HFF-Myc (cell line): ENCODE data around the gene ROCK1.
"Not testable (repeated sequence)": the region's sequence is repeated elsewhere in the genome, so short reads cannot be mapped to it uniquely, and the experiment has no call there.

ENCODE experiments used
- DNase-seq: peaks from one replicate; pipeline ENCODE4 v3.0.0-alpha.2; 2011; ENCODE audit warnings: low read depth; ENCODE audit errors: extremely low read depth
- H3K4me3 ChIP-seq: replicated peaks from 2 replicates; pipeline ENCODE4 v1.5.1; 2011; ENCODE audit warnings: low read depth, mild to moderate bottlenecking, control low read depth, low read length
- TF ChIP-seq, protein P1 (sequence below): IDR thresholded peaks from 2 replicates; pipeline ENCODE4 v1.5.1; 2012; ENCODE audit warnings: mild to moderate bottlenecking, low read depth, low read length, control low read depth; ENCODE audit errors: missing control alignments

Gene ROCK1

DNA sequence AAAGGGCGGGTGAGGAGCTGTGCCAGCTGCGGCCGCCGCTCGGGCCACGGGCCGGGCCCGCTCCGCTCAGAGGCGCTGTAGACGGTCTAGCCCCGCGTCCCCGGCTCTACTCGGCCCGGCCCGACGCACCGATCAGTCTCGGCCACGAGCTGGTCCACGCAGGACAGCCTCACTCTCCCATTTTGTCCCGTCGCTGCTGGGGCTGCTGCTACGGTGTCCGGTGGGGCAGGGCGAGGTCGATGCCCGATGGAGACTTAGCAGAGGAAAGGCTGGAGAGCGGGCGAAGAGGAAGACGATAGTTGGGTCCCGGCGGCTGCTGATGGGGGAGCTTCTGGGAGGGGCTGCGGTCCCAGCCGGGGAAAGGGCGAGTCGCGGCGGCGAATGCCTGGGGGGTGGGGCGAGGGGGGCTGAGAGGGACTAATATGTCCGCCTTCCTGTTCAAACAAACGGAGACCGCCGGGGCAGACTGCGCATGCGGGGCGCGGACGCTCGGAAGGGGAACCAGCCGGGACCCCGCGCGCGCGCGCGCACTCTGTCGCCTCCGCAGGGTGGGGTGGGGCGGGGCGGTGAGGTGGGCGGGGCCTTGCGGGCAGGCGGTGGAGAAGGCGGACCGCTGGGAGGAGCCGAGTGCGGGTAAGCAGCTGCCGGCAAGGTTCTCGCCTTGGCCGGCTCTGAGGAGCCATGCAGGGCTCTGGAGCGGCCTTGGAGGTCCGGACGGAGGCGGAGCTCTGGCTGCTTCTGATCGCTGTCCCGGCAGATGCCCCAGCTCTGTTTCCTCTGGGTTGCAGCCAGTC is at the start of gene ROCK1:
ROCK1 (minus strand) TSS at position 468 of the 794 bp plus-strand sequence. CDS start 903 bp downstream, outside the sequence.
- peak within 1 kb of the TSS; percentile 86 for H3K4me3 ChIP-seq
- TF ChIP-seq, protein P1, sequence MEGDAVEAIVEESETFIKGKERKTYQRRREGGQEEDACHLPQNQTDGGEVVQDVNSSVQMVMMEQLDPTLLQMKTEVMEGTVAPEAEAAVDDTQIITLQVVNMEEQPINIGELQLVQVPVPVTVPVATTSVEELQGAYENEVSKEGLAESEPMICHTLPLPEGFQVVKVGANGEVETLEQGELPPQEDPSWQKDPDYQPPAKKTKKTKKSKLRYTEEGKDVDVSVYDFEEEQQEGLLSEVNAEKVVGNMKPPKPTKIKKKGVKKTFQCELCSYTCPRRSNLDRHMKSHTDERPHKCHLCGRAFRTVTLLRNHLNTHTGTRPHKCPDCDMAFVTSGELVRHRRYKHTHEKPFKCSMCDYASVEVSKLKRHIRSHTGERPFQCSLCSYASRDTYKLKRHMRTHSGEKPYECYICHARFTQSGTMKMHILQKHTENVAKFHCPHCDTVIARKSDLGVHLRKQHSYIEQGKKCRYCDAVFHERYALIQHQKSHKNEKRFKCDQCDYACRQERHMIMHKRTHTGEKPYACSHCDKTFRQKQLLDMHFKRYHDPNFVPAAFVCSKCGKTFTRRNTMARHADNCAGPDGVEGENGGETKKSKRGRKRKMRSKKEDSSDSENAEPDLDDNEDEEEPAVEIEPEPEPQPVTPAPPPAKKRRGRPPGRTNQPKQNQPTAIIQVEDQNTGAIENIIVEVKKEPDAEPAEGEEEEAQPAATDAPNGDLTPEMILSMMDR: no peak
- DNase-seq: peak; percentile 85

DNA sequence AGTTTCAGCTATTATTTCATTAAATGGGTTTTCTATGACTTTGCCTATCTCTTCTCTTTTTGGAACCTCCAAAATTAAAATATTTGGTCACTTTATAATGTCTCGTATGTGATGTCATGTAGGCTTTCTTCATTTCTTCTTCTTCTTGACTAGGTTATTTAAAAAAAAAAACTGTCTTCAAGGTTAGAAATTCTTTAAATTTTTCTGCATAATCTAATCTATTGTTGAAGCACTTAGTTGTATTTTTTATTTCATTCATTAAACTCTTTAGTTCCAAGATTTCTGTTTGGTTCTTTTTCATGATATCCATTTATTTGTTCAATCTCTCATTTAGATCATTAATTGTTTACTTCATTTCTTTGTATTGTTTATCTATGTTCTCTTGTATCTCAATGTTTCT is 43.8 kb upstream of the ROCK1 start:
- DNase-seq: no peak
- TF ChIP-seq, protein P1: no peak
- H3K4me3 ChIP-seq: no peak overlapping the region

DNA sequence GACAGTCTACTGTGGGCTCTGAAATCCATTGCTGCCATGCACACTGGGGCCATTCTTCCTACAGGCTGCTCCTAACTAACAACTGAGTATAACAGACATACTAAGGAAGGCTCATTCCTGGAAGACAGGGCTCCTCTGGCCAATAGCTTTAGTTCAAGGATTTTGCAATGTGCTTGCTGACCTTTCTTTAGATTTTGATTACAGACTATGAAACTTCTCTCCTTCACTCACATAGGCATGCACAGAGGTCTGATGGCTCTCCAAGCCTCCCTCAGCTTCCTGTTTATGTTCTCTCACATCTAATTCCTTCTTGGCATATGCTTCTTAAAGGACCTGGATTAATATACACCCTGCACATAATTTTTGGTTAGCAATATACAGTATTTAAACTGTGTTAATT is 34.4 kb upstream of the ROCK1 start:
- TF ChIP-seq, protein P1: no peak
- no peak for DNase-seq
- no peak overlapping the region for H3K4me3 ChIP-seq

DNA sequence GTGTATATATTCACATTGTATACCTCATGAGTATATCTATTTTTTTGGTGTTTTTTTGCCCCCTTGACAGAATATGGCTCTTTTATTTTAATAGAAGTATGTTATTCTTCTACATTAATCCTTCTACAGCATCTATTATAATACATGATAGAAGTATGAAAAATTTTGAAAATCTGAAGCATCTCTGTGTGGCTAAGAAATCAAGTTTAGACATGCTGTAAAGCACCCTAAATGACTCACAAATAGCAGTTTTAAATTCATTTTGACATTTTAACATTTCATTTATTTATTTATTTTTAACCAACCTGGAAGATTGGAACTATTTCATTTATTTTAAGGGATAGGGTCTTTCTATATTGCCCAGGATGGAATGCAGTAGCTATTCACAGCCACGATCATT is 33.8 kb upstream of the ROCK1 start:
- no peak for DNase-seq
- TF ChIP-seq, protein P1: no peak
- H3K4me3 ChIP-seq: no peak overlapping the region

DNA sequence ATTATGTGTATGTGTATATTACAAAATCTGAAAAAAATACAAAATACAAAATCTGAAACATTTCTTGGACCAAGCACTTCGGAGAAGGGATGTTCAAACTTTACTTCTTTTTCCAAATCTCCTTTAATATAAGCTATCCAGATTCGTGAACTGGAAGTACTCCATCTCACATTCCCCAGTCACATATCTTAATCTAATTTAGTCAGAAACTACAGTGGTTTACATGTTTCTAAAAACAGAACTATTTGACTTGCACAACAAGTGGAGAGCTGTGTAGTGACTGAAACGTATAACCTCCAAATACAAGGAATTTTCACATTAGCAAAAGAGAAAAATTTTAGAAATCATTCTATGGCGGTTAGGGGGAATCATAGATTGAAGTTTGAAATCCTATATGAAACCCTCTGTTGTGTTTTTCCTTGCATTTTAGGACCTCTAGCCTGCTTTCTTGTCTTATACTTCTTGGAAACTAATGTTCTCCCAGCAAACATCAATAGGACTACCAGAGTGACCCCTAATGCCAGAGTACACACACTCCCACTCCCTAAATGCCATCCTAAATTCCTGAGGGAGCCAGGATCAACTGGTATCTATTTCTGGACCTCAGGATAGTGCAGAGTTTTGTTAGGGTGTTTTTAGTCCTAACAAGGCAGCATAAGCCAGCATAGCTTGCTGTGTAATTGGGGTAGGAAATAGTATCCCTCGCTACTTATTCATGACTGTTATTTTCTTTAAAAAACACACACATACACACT is 30.2 kb upstream of the ROCK1 start:
- no peak overlapping the region for H3K4me3 ChIP-seq
- no peak for DNase-seq

DNA sequence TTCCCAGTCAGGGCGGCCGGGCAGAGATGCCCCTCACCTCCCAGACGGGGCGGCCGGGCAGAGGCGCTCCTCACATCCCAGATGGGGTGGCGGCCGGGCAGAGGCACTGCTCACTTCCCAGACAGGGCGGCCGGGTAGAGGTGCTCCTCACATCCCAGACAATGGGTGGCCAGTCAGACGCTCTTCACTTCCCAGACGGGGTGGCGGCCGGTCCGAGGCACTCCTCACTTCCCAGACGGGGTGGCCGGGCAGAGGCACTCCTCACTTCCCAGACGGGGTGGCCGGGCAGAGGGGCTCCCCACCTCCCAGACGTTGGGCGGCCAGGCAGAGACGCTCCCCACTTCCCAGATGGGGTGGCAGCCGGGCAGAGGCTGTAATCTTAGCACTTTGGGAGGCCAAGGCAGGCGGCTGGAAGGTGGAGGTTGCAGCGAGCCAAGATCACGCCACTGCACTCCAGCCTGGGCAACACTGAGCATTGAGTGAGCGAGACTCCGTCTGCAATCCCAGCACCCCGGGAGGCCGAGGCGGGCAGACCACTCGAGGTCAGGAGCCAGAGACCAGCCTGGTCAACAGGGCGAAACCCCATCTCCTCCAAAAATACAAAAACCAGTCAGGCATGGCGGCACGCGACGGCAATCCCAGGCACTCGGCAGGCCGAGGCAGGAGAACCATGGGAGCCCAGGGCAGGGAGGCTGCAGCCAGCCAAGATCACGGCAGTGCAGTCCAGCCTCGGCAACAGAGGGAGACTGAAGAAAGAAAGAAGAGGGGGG is 26.3 kb upstream of the ROCK1 start:
- not testable (repeated sequence) for DNase-seq, H3K4me3 ChIP-seq

More for the DNA sequence above, 30.2 kb upstream of the ROCK1 start:
- TF ChIP-seq, protein P1: no peak

DNA sequence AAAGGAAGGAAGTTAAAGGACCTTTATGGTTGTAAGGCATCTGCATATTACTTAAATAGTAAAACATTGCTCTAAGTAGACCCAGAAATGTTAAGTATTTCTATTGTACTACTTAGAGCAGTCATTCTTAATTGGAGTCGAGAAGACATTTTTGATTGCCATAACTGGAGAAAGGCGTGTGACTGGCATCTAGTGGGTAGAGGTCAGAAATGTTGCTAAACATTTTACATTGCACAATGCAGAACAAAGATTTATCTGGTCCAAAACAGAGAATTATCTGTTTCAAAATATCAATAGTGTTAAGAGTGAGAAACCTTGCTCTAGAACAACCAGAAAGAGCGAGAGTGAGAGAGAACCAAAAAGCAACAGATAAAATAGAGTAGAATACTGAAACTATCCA is 23.3 kb upstream of the ROCK1 start:
- TF ChIP-seq, protein P1: peak; percentile 16
- DNase-seq: no peak
- no peak overlapping the region for H3K4me3 ChIP-seq
